Subcutaneous adipose tissue (tissue), 4 donors: ENCODE data around the gene CAD. TPM values are rescaled to one million over a fixed set of nuclear protein-coding genes. Genes with fewer than 3 reads are reported as not detected.

Source experiments
- total RNA-seq, 4 donors: library from RNA; depleted of rRNA; stranded (reverse); fragments of >200 nt; gene quantifications; one replicate each; pipeline ENCODE4 v1.1.0, GENCODE V29; 2016
- TF ChIP-seq, protein P1 (sequence below): fragments of 450-650 bp; IDR thresholded peaks from one replicate; pipeline ENCODE4 v1.5.1; 2016; ENCODE audit warnings: low read depth, mild to moderate bottlenecking, control low read depth, antibody characterized with exemption, moderate library complexity

CAD gene
- total RNA-seq, 4 donors from 2014 or later = 10.2 to 17.3 (median 13.9) TPM

DNA sequence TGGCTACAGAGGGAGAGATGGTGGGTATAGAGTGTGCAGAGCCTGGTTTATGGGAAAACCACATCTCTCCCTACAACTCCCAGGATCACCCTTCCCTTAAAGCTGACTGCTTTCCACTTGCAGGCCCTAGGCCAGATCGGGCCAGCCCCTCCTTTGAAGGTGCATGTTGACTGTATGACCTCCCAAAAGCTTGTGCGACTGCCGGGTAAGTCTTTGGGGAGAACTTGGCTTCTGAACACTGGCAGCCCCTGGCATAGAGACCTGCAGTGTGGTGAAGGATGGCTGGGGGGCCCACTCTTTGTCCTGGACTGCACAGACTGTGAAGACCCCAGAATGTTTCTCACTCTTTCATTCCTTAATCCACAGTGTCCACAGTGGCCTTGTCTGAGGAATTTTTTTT lies 19.5 kb downstream of the CAD start:
- TF ChIP-seq, protein P1, sequence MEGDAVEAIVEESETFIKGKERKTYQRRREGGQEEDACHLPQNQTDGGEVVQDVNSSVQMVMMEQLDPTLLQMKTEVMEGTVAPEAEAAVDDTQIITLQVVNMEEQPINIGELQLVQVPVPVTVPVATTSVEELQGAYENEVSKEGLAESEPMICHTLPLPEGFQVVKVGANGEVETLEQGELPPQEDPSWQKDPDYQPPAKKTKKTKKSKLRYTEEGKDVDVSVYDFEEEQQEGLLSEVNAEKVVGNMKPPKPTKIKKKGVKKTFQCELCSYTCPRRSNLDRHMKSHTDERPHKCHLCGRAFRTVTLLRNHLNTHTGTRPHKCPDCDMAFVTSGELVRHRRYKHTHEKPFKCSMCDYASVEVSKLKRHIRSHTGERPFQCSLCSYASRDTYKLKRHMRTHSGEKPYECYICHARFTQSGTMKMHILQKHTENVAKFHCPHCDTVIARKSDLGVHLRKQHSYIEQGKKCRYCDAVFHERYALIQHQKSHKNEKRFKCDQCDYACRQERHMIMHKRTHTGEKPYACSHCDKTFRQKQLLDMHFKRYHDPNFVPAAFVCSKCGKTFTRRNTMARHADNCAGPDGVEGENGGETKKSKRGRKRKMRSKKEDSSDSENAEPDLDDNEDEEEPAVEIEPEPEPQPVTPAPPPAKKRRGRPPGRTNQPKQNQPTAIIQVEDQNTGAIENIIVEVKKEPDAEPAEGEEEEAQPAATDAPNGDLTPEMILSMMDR = no peak

DNA sequence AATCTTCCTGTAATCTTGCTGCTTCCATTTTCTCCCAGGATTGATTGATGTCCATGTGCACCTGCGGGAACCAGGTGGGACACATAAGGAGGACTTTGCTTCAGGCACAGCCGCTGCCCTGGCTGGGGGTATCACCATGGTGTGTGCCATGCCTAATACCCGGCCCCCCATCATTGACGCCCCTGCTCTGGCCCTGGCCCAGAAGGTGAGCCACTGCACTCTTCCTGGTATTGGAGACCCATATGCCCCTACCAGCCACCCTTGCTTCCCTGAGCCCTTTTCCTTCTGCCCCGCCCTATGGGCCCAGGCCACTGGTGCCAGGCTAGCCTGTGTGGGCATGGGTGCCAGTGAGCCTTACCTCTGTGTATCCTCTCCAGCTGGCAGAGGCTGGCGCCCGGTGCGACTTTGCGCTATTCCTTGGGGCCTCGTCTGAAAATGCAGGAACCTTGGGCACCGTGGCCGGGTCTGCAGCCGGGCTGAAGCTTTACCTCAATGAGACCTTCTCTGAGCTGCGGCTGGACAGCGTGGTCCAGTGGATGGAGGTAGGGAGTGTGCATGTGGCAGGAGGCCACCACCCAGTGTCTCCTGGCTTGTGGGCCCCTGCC lies 20.3 kb downstream of the CAD start:
- TF ChIP-seq, protein P1 = no peak

DNA sequence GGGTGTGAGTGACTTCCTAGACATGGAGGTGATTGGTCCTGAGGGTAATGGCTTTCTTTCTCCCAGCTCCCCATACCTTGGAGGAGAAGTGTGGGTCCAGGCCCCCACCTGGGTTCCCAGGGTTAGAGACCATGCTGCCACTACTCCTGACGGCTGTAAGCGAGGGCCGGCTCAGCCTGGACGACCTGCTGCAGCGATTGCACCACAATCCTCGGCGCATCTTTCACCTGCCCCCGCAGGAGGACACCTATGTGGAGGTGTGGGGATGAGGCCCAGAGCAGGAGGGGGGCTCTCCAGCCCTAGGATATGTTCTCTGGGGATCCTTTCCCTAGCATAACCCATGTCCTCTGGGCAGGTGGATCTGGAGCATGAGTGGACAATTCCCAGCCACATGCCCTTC lies 21.8 kb downstream of the CAD start:
- TF ChIP-seq, protein P1 = no peak

DNA sequence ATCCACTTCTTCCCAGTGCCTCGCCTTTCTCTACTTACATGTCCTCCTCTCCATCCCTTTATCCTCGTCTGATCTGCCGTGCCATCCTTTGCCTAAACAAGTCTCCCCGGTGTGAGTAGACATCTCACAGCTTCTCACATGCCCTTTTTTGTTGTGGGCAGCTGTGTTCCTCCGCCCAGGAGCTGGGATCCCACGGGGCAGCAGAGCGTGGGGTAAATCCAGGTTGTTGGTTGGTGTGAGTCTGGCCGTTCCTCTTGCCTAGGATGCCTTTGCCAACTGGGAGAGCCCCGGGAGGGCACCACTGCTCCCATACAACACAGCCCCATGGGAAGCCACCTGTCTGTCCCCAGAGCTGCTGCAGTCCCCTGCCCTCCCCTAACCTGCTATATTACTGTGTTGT lies 23.2 kb downstream of the CAD start:
- TF ChIP-seq, protein P1 = no peak

DNA sequence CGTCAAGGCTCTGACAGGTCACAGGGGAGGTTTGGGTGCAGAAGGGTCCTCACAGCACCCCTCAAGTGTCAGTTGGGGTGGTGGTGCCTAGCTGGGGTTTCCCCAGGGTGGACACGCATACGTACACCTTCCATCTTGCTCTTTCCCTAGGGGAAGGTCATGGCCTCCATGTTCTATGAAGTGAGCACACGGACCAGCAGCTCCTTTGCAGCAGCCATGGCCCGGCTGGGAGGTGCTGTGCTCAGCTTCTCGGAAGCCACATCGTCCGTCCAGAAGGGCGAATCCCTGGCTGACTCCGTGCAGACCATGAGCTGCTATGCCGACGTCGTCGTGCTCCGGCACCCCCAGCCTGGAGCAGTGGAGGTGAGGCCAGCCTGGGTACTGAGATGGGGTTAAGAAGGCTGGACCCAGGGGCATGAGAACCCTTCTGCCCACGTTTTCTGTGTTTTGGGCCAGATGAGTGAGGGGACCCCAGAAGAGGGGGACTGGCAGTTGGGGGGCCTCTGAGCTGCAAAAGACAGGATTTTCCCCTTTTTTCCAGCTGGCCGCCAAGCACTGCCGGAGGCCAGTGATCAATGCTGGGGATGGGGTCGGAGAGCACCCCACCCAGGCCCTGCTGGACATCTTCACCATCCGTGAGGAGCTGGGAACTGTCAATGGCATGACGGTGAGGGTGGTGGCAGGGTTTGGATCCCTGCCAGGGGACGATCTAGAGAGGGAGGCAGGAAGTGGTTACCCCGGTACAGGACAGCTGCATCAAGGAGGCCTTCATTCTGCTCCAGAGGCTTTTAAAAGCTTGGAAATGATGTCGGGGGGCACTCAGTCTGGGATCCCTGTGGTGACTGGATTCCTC lies 24.8 kb downstream of the CAD start:
- TF ChIP-seq, protein P1 = no peak

DNA sequence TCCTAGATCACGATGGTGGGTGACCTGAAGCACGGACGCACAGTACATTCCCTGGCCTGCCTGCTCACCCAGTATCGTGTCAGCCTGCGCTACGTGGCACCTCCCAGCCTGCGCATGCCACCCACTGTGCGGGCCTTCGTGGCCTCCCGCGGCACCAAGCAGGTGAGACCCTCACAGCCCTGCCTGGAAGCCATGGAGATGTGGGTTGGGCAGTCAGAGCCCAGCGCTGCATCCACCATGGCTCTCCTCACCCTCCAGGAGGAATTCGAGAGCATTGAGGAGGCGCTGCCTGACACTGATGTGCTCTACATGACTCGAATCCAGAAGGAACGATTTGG lies 25.4 kb downstream of the CAD start:
- TF ChIP-seq, protein P1 = no peak

DNA sequence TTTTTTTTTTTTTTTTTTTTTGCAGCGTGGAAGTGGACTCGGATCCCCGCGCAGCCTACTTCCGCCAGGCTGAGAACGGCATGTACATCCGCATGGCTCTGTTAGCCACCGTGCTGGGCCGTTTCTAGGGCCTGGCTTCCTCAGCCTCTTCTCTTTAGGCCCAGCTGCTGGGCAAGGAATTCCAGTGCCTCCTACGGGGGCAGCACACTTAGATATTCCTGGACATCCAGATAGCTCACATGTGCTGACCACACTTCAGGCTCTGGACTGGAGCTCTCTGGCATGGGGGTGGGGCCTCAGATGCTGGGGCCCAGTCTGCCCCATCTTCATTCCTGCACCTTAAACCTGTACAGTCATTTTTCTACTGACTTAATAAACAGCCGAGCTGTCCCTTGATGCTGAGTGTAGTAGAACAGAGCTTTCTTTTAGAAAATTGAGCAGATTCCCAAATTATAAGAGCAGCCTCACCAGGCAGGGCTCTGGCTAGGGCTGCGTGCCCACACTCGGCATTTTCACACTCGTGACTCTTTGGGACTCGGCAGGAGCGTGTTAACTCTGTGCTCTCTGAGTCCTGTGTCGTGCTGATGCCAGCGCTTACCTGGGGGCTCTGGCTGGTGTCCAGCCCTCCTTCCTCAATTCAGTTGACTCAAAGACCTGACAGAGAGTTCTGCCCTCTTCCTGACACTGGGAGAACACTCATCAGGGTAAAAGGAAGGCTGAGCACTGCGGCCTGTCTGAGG lies 26.4 kb downstream of the CAD start:
- TF ChIP-seq, protein P1 = no peak
